ENCODE results near the gene CFAP68. TPM values are rescaled to one million over a fixed set of nuclear protein-coding genes. Genes with fewer than 3 reads are reported as not detected.

The CFAP68 gene
- total and polyA plus RNA-seq, 2 experiments from 2014 or later: 9.9 to 52.8 TPM

GRCh38 chr11:111920908-111921307, 41.6 kb downstream of the CFAP68 start:
- Mint-ChIP-seq H3K27me3 (ENCODE audit: insufficient read depth, low read depth, poor library complexity) (peaks cover 6% of the 10 kb centered on the region), H3K4me1 (peaks cover 43% of the 10 kb centered on the region), H3K36me3 (ENCODE audit: low read depth) (no peaks in the 10 kb centered on the region), H3K4me3 (no peak overlapping the region), H3K27ac (no peak overlapping the region), H3K9me3 (peaks cover 3% of the 10 kb centered on the region; the same call in 1 of the 3 replicates)
- Histone ChIP-seq H3K4me2 (no peak overlapping the region), H3K4me1 (ENCODE audit: insufficient read depth) (peaks cover 28% of the 10 kb centered on the region), H3K27ac (ENCODE audit: low read depth) (no peak overlapping the region), H3K27me3 (ENCODE audit: insufficient read depth) (no peaks in the 10 kb centered on the region), H3F3A (replicated peaks; ENCODE audit: low read depth) (peaks cover 3% of the 10 kb centered on the region), H3K79me2 (replicated peaks; ENCODE audit: insufficient read depth) (no peaks in the 10 kb centered on the region), H3K4me3 (no peak overlapping the region), H3K9me2 (ENCODE audit: insufficient read depth) (no peaks in the 10 kb centered on the region), H2AFZ (no peak overlapping the region), H4K20me1 (replicated peaks; ENCODE audit: insufficient read depth) (no peaks in the 10 kb centered on the region), H3K36me3 (ENCODE audit: insufficient read depth) (no peaks in the 10 kb centered on the region)
- no peak for TF ChIP-seq EZH2 (IDR thresholded peaks at IDR 0.05; ENCODE audit: low read depth, unreplicated experiment)
- no peak for TF ChIP-seq STAT1 (IDR thresholded peaks at IDR 0.05; ENCODE audit: unreplicated experiment)
- no peak for TF ChIP-seq CREB1 (CRISPR knock-in tag; IDR thresholded peaks at IDR 0.05; ENCODE audit: low read depth)
- no peak for TF ChIP-seq NANOG (IDR thresholded peaks at IDR 0.05; ENCODE audit: borderline replicate concordance)
- TF ChIP-seq EZH2phosphoT487 (IDR thresholded peaks at IDR 0.05; ENCODE audit: unreplicated experiment): no peak
- no peak for TF ChIP-seq ZNF114 (CRISPR knock-in tag; IDR thresholded peaks at IDR 0.05)
- no peak for TF ChIP-seq ETS1 (IDR thresholded peaks at IDR 0.05)
- no peak for TF ChIP-seq ZNF331 (CRISPR knock-in tag; IDR thresholded peaks at IDR 0.05; ENCODE audit: low read depth)
- no peak for TF ChIP-seq CTCF (conservative IDR thresholded peaks at IDR 0.05; ENCODE audit: low read depth in 2 of 2)
- TF ChIP-seq JUNB (IDR thresholded peaks at IDR 0.05; ENCODE audit: unreplicated experiment): no peak
- TF ChIP-seq POLR2AphosphoS5 (IDR thresholded peaks at IDR 0.05; ENCODE audit: low read depth): no peak
- TF ChIP-seq REST (IDR thresholded peaks at IDR 0.05; ENCODE audit: unreplicated experiment): no peak
- no peak for TF ChIP-seq ZNF462 (CRISPR knock-in tag; IDR thresholded peaks at IDR 0.05)
- ATAC-seq (no peak), DNase-seq (ENCODE audit: low spot score) (no peak)

Data from GM23338 (cell line).